HG03575 (cell line): Measurements from ENCODE around the gene MUC5B.
"Not testable (repeated sequence)": the region's sequence is repeated elsewhere in the genome, so short reads cannot be mapped to it uniquely, and the experiment has no call there.

Experiments
- ATAC-seq: cut with Tn5 transposase; IDR thresholded peaks from one replicate; pipeline ENCODE4 v1.9.1; 2021; ENCODE audit not compliant: unreplicated experiment, insufficient number of reproducible peaks, low FRiP score; ENCODE audit errors: extremely low read depth

Gene MUC5B

DNA sequence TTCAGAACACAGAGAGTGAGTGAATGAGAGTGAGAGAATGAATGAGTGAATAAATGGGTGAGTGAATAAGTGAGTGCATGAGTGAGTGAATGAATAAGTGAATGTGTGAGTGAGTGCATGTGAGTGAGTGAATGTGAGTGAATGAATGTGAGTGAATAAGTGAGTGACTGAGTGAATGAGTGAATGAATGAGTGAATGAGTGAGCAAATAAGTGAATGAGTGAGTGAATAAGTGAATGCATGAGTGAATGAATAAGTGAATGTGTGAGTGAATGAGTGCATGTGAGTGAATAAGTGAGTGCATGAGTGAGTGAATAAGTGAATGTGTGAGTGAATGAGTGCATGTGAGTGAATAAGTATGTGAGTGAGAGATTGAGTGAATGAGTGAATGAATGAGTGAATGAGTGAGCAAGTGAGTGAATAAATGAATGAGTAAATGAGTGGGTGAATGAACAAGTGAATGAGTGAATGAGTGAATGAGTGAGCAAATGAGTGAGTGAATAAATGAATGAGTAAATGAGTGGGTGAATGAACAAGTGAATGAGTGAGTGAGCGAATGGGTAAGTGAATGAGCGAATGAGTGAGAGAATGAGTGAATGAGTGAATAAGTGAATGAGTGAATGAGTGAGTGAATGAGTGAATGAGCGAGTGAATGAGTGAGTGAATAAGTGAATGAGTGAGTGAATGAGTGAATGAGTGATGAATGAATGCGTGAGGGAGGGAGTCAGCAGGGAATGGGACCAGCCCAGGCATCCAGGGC lies 21.3 kb upstream of the MUC5B start:
- ATAC-seq = no peak

DNA sequence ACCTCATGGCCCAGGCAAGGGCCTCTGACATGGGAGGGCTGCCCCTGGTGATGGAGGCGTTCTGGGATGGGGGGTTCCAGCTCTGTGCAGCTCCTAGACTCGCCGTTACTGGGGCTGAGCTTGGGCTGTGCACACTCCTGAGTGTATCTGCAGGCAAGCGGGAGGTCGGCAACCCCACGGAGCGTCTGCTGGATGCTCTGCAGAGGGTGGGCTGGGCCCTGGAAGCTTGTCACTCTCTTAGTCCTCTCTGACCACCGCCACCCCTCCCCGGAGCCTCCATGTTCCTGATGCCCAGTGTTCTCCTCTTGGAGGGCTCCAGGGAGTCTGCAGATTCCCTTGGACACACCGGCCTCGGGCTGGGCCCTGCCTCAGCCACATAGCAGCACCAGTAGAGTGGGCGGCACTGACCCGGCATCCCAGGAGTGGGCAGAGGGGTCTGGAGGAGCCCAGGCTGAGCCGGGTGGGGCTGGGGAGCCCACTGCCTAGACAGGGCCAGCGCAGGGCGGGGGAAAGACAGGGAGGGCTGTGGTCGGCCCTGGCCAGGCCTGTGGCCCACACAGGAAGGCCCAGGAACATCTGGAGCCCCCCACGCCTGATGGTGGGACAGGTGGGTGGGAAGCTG lies 20.6 kb upstream of the MUC5B start:
- no peak for ATAC-seq

DNA sequence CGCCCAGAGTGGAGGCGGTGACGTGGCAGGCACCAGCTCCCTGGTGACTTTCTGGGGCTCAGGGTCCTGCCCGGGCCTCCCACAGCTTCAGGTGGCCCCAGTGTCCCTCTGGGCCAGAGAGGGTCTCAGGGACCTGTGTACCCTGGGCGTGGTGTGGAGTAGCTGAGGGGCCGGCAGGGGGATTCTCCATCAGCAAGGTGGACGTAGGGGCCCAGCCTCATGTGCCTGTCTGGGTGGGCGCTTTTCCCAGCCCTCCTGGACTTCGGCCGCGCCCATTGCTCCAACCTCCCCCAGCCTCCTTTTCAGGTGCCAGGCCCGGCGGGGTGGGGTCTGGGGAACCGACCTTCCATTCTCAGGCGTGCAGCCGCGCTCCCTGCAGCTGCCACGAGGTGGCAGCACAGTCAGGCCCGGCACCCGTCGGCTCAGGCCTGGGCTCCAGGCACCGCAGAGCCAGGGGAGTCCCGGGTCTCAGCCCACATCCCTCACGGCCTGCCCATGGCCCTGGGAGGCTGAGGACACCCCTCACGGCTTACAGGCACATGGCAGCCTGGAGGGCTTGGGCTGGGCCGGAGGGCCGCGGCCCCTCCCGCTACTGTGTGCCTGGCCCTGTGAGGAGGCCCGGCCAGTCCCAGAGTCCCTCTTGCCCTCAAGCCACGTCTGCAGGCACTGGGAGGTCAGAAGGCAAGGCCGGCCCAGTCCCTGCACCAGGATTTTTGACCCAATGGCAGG lies 19.9 kb upstream of the MUC5B start:
- no peak for ATAC-seq

DNA sequence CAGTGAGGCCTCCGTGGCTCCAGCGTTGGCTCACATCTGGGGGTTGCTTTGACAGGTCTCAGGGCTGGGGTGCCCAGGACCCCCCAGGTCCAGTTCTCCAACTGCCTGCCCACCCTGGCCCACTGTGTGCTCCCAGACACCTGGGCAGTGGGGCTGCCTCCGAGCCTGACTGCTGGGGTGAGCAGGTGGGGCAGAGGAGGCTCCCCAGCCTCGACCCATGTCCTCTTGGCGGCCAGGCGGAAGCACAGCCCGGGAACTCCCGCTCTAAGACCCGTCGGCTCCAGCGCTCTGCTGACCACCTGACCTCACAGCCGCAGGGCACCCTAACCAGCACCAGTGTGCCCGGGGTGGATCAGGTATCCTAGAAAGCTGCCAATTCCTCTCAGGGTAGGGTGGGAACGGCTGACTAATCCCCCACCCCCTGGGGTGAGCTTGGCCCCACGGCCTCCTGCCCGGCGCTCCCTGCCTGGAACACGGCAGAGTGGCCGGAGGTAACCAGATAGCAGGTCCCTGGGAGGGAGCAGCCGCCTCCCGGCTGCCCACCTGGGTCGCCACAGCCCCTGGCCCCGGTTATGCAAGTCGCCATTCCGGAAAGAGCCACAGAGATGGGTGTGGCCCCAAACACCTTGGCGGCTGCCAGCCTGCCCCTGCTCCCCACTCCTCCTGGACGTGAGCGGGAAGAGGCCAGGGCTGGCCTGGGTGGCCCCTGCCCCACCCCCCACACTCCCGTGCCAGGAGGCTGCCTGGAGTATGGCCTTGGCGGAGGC lies 19.2 kb upstream of the MUC5B start:
- ATAC-seq = no peak

DNA sequence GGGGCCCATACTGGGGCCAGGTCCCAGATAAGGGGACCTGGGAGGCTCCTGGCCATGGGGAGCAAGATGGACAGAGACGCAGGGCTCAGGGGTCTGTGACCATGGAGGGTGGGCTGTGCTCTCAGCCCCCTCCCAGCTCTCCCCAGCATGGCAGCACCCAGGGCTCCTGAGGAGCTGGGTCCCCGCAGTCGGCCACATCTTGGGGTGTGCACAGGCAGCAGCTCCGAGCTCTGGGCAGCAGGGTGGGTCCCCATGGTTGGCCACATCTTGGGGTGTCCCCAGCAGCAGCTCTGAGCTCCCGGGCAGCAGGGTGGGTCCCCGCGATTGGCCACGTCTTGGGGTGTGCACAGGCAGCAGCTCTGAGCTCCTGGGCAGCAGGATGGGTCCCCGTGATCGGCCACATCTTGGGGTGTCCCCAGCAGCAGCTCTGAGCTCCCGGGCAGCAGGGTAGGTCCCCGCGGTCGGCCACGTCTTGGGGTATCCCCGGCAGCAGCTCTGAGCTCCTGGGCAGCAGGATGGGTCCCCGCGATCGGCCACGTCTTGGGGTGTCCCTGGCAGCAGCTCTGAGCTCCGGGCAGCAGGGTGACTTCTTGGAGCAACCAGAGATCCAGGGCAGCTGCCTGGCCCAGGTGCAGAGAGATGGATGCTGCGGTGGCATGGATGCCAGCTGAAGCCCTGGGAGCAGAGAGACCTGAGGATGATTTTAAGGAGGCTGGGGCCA lies 18.3 kb upstream of the MUC5B start:
- ATAC-seq = no peak

DNA sequence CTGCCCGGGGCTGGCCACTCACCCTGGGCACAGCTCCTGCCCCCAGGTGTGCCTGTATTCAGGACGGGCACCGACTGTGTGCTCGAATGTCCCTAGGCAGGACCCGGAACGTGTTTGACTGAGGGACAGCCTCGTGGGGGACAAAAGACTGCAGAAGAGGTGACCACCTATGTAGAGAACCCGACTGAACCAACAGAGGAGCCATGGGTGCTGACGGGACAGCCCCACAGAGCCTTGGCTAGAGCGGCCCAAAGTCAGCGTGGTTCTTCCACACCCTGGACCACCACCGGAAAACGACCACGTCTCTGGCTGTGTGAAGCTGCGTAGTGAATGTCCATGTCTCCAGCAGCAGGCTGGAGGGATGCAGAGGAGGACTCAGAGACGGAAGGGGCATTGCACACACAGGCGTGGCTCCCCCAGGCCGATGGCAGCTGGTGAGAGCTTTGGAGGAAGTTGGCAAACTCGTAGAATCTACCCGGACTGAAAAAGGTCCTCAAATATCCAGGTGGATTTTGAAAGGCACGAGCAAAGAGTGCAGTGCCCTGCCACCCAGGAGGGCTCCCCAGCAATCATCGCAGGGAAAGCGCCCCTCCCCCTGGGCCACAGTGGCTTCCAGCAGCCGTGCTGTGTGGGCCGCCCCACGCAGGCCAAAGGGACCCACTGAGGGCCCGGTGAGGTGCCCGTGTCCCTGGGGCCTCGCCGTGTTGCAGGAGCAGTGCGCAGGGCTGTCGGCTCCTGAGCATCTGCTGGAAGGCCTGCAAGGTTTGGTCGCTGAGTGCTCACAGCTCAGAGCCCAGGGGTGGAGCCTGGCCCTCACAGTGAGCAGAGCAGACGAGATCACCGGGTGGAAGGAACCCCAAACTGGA lies 17.5 kb upstream of the MUC5B start:
- no peak for ATAC-seq

DNA sequence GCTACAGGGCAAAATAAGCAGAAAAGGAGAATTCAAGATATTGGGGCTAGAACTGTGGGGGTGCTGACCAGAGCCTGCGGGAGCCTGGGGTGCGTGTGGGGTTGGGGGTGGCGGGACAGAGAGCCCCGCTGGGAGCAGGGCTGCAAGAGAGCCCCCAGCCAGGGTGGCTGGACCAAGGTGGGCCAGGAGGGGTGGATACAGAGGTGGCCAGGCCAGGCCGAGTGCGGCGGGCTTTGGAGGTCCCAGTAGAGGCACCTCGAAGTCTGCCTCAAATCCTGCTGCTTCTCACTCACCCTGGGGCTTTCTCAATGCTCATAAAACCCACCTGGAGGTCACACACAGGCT lies 16.9 kb upstream of the MUC5B start:
- no peak for ATAC-seq

DNA sequence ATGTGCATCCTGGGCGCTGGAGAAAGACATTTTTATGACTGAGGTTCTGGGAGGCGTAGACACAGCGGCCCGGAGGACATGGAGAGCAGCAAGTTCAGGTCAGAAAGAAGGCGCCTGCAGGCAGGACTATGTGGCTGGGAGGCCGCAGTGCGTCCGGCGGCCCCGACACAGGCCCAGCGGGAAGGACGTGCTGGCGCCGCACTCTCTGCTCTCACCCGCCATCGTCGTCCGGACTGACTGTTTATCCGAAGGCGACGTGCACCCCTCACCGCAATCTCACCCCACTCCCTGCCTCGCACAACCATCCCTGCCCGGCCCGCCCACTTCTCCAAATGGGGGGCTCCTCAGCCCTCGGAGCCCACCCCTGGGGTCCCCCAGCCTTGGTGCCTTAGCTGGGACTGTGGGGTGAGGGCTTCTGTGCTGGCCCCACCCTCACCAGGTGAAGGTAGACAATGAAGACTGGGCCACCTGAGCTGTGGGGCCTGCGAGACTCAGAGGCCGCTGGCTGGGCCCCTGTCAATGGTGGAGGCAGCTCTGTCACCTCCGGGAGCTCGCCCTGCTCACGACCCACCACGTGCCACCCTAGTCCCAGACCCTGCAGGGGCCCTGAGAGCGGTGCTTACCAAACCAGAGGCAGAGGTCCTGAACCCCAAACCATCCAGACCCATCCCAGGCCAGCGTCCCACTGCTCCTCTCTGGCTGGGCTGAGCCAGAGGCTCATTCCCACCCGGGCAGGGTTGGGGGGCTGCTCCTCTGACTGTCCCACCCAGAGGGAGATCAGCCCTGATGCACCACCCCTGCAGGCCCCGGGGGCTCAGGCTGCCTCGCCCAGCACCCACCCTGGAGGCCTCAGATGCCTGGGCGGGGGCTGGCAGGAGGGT lies 16.2 kb upstream of the MUC5B start:
- ATAC-seq = no peak

DNA sequence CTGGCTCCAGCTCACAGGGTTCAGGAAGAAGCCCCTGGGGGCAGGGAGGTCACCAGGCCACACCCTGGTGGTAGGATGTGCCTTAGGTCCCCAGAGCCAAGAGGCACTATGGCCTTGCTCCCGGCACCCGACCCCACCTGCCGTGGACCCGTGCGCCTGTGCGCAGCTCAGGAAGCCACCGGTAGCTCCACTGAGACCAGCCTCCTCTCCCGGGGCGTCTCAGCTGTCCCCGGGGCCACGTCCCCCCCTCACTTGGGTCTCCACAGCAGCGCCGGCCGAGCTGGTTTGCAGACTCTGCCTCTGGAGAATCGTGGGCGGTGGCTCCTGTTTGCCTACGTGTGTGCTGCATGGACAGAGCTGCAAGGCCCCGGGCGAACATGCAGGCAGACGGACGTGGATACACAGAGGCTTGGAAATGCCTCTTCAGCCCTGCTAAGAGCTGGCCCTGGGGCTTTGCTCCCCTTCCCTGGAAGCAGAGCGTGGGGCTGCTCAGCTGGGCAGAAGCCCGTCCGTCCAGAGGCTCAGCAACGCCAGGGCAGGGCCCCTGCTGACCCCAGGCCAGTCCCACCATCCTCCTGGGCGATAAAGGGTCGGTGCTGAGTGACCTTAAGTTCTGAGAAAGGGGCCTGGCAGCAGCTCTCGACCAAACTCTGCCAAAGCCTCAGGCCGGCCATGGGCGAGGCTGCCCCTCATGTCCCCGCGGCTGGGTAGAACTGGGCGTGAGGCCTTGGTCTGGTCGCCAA lies 15.3 kb upstream of the MUC5B start:
- ATAC-seq = no peak

DNA sequence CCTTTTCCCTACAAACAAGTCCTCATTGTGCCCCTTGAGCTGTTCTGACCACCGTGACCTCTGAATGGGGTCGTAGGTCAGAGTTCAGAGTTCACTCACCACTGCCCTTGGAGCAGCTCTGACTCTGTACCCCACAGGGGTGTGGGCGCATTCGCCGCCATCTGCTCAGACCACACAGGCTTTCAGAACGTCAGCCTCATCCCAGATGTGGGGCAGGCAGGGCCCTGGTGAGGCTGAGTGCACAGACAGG lies 14.8 kb upstream of the MUC5B start:
- ATAC-seq = no peak

DNA sequence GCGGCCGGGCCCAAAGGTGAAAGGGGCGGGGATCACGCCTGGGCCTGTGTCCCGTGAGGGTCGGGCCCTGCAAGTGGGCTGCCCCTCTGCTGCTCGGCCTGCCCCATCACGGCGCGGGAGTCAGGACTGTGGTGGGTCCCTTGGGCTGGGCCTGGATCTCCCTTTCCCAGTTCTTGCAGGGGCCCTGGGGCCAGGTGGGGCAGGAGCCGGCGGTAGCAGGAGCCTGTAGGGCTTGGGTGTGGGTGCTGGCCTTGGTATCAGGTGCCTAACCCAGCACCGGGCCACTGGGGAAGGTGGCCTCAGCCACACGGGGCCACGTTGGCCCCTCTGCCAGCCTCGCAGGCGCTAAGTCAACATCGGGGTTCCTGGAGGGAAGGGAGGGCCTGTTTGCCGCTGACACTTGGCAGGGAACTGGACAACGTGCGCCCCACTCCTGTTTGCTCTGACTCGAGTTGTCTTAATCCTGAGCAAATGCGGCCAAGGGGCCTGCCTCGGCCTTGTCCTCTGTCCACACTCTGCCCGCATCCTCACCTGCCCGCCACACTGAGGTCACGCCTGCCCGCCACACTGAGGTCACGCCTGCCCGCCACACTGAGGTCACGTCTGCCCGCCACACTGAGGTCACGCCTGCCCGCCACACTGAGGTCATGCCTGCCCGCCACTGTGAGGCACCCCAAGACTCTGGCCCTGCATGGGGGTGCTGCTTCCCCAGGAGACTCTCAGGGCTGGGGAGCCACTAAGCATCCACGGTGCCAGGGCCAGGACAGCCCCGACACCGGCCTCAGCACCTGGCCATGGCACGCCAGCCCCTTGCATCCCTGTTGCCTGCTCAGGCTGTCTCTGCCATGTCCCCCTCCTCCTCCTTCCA lies 14.2 kb upstream of the MUC5B start:
- ATAC-seq = no peak

DNA sequence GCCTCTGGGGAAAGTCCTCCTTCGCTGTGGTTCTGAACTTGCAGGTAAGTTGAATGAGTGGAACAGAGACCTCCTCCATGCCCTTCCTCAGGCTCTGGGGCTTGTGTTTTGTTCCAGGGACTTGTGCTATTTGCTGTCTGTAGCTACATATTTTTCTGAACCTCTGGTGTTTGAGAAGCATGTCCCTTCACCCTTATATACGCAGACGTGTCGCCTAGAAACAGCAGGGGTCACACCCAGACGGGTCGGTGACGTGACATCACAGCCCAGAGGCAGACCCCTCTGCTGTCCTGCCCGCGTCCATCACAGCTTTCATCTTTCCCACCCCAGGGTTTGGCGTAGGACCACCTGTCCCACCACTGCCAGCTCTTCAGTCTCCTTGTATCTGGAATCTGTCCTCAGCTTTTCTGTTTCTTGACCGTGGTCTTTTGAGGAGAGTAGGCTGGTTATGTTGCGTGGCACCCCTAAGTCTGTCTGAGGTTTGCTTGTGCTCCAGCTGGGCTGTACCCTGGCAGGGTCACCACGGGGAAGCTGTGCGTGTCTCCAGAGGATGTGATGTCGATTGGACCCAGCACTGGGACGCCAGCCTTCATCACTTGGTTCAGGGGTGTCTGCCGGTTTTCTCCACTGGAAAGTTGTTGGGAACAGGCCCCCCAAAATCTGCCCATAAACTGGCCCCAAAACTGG lies 13.4 kb upstream of the MUC5B start:
- no peak for ATAC-seq

DNA sequence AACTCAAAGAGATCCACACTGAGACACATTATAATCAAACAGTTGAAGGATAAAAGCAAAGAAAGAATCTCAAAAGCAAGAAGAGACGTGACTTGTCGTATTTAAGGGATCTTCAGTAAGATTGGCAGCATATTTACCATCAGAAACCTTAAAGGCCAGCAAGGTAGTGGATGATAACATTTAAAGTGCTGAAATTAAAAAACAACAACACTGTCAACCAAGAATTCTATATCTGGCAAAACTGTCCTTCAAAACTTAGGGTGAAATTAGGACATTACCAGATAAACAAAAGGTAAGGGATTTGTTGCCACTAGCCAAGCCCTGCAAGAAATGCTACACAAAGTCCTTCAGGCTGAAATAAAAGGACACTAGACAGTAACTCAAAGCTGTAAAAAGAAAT lies 11.0 kb upstream of the MUC5B start:
- no peak for ATAC-seq

DNA sequence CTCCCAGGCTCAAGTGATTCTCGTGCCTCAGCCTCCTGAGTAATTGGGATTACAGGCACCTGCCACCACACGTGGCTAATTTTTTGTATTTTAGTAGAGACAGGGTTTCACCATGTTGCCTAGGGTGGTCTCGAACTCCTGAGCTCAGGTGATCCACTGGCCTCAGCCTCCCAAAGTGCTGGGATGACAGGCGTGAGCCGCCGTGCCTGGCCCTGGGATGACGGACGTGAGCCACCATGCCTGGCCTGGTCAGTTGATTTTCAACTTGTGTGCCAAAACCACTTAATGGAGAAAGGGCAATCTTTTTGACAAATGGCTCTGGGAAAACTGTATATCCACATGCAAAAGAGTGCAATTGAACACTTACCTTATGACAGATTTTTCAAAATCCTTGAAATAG lies 7.0 kb upstream of the MUC5B start:
- not testable (repeated sequence) for ATAC-seq

DNA sequence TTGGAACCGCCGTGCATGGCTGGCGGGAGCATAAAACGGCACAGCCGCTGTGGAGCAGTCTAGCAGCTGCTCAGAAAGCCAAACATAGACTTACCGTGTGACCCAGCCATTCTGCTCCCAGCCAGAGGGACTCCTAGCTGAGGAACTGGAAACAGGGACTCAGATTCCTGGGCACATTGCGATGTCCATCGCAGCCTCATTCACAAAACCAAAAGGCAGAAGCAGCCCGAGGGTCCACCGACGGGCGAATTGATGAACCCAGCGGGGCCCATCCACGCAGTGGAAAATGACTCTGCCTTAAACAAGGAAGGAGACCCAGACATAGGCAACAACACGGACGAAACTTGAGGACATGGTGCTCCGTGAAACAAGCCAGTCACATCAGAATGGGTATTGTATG lies 5.7 kb upstream of the MUC5B start:
- no peak for ATAC-seq
